CD4-positive, alpha-beta T cell treated with Interleukin-21 for 1 hour (primary cell): ENCODE results near the gene VPS13D.
"Not testable (repeated sequence)": the region's sequence is repeated elsewhere in the genome, so short reads cannot be mapped to it uniquely, and the experiment has no call there.

ENCODE experiments used
- DNase-seq: peaks from one replicate; pipeline ENCODE4 v3.0.0-alpha.2; 2020

The VPS13D gene

GRCh38 chr1:12201352-12202189, 28.3 kb upstream of the VPS13D start:
- DNase-seq = peak; percentile 54

GRCh38 chr1:12202190-12202497, 27.7 kb upstream of the VPS13D start:
- no peak for DNase-seq

- no peak for DNase-seq
Measured at GRCh38 chr1:12202577-12202976, 27.3 kb upstream of the VPS13D start.

- no peak for DNase-seq
Measured at GRCh38 chr1:12203216-12204007, 26.4 kb upstream of the VPS13D start.

- peak; percentile 38 for DNase-seq
Measured at GRCh38 chr1:12204140-12204539, 25.7 kb upstream of the VPS13D start.

- no peak for DNase-seq
Measured at GRCh38 chr1:12204754-12205658, 24.8 kb upstream of the VPS13D start.

- no peak for DNase-seq
Measured at GRCh38 chr1:12206238-12206637, 23.6 kb upstream of the VPS13D start.

- no peak for DNase-seq
Measured at GRCh38 chr1:12206792-12207424, 22.9 kb upstream of the VPS13D start.

GRCh38 chr1:12208271-12208670, 21.6 kb upstream of the VPS13D start:
- no peak for DNase-seq

- DNase-seq = peak; percentile 84
Measured at GRCh38 chr1:12208764-12209494, 20.9 kb upstream of the VPS13D start.

GRCh38 chr1:12209495-12209832, 20.4 kb upstream of the VPS13D start:
- DNase-seq = no peak

- DNase-seq = no peak
Measured at GRCh38 chr1:12215118-12215961, 14.5 kb upstream of the VPS13D start.

GRCh38 chr1:12219800-12220199, 10.0 kb upstream of the VPS13D start:
- DNase-seq = no peak

- DNase-seq = no peak
Measured at GRCh38 chr1:12220890-12221289, 8.9 kb upstream of the VPS13D start.

GRCh38 chr1:12222700-12223099, 7.1 kb upstream of the VPS13D start:
- not testable (repeated sequence) for DNase-seq

GRCh38 chr1:12224092-12224491, 5.7 kb upstream of the VPS13D start:
- DNase-seq = not testable (repeated sequence)

- DNase-seq = no peak
Measured at GRCh38 chr1:12228979-12229378, 851 bp upstream of the VPS13D start.

- DNase-seq = no peak
Measured at GRCh38 chr1:12229386-12229834, 420 bp upstream of the VPS13D start.

GRCh38 chr1:12230549-12231275, 882 bp downstream of the VPS13D start:
- DNase-seq = peak; percentile 25

GRCh38 chr1:12231276-12231595, 1.4 kb downstream of the VPS13D start:
- DNase-seq = no peak

GRCh38 chr1:12232221-12232620, 2.4 kb downstream of the VPS13D start:
- DNase-seq = no peak
